Activated CD4-positive, alpha-beta T cell treated with anti-CD3 and anti-CD28 coated beads, Interleukin-2, amount 10 ng/mL, durations not matched to agents 24 days and 14 days (primary cell): Measurements from ENCODE around the gene NOTUM. TPM values are rescaled to one million over a fixed set of nuclear protein-coding genes. Genes with fewer than 3 reads are reported as not detected.

Experiments
- DNase-seq: peaks from one replicate; pipeline ENCODE4 v3.0.0; 2022
- H3K27ac Mint-ChIP-seq: one replicate; pipeline ENCODE4 v1.8.0; 2022; ENCODE audit warnings: mild to moderate bottlenecking, mixed read lengths
- H3K27me3 Mint-ChIP-seq: one replicate; pipeline ENCODE4 v1.8.0; 2022; ENCODE audit warnings: mixed read lengths
- H3K36me3 Mint-ChIP-seq: one replicate; pipeline ENCODE4 v1.8.0; 2022; ENCODE audit warnings: low read depth, mild to moderate bottlenecking, mixed read lengths
- H3K4me1 Mint-ChIP-seq: one replicate; pipeline ENCODE4 v1.8.0; 2021; ENCODE audit warnings: mixed read lengths
- H3K4me3 Mint-ChIP-seq: one replicate; pipeline ENCODE4 v1.8.0; 2022; ENCODE audit warnings: mild to moderate bottlenecking, moderate library complexity, mixed read lengths
- H3K9me3 Mint-ChIP-seq: one replicate; pipeline ENCODE4 v1.8.0; 2021; ENCODE audit warnings: mixed read lengths
- intact Hi-C: fragments of 100-400 bp; cut with micrococcal nuclease; formaldehyde crosslinking; loops from one replicate; pipeline ENCODE4 v1.15.1; 2023
- total RNA-seq: library from RNA; stranded (reverse); gene quantifications from 2 replicates; pipeline ENCODE4 v1.2.3, GENCODE V29; 2022

NOTUM gene
- total RNA-seq, 1 donor from 2014 or later: 1.7 TPM

- intact Hi-C loops: no loop called here
- H3K27me3 Mint-ChIP-seq: no peaks in the 10 kb centered on the region
- H3K4me1 Mint-ChIP-seq: peaks cover 32% of the 10 kb centered on the region
- peak within 1 kb of the TSS; percentile 86 for H3K4me3 Mint-ChIP-seq
- peak within 1 kb of the TSS; percentile 80 for H3K27ac Mint-ChIP-seq
- no peaks in the 10 kb centered on the region for H3K9me3 Mint-ChIP-seq
- peaks cover 41% of the 10 kb centered on the region for H3K36me3 Mint-ChIP-seq
- DNase-seq: peak; percentile 93
These were observed 43.2 kb downstream of the NOTUM start, which contains the start of gene SIRT7 for GRCh38 chr17:81917565-81918332. Gene SIRT7, minus strand, starts transcription at chr17:81918176. Its CDS starts 45 bp downstream, at chr17:81918131.

DNA sequence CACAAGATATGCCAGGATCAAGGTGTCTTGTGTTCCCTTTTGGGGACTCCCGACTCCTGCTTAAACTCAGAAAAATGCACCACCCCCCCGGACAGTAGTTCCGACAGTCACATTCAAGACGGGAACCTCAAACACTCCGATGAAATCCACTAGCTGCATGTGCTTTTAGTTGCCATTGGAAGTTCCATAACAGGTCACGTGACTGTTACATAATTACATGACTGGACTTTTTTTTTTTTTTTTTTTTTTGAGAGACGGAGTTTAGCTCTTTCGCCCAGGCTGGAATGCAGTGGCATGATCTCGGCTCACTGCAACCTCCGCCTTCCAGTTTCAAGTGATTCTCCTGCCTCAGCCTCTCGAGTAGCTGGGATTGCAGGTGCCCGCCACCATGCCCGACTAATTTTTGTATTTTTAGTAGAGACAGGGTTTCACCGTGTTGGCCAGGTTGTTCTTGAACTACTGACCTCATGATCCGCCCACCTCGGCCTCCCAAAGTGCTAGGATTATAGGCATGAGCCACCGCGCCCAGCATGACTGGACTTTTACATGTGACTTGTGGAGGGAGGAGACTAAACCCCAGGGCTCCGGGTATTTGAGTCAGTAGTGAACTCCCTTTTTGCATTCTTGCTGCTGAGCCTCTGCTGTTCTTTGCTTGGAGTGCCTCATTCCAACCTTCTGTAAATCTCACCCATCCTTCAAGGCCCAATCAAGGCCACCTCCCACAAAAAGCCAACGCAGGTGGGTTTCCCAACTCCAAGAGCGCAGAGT lies 44.6 kb downstream of the NOTUM start:
- peaks cover 34% of the 10 kb centered on the region for H3K4me1 Mint-ChIP-seq
- peaks cover 50% of the 10 kb centered on the region for H3K36me3 Mint-ChIP-seq
- no peak for DNase-seq
- no peaks in the 10 kb centered on the region for H3K27me3 Mint-ChIP-seq
- H3K4me3 Mint-ChIP-seq: peak overlapping the region; percentile 86
- H3K9me3 Mint-ChIP-seq: no peaks in the 10 kb centered on the region
- intact Hi-C loops: no loop called here
- H3K27ac Mint-ChIP-seq: peak overlapping the region; percentile 66

DNA sequence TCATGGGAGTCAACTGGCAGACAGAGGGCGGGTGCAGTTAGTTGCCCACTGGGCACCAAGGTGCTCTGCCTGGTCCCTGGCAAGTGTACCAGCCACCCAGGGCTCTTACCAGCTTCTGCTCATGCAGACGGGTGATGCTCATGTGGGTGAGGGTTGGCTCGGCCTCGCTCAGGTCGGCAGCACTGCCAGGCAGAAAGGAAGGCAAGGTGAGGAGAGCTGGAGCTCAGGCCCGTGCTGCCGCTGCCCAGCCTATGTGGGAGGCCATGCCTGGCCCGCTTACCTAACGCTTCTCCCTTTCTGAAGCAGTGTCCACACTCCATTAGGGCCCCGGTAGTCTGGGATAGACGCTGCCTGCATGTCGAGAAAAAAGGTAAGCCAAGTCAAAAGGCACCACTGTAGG lies 45.7 kb downstream of the NOTUM start:
- Mint-ChIP-seq H3K36me3 (peaks cover 46% of the 10 kb centered on the region), H3K4me3 (no peak overlapping the region), H3K27ac (no peak overlapping the region), H3K9me3 (no peaks in the 10 kb centered on the region), H3K27me3 (no peaks in the 10 kb centered on the region), H3K4me1 (peaks cover 33% of the 10 kb centered on the region)
- intact Hi-C loops: no loop called here
- no peak for DNase-seq

DNA sequence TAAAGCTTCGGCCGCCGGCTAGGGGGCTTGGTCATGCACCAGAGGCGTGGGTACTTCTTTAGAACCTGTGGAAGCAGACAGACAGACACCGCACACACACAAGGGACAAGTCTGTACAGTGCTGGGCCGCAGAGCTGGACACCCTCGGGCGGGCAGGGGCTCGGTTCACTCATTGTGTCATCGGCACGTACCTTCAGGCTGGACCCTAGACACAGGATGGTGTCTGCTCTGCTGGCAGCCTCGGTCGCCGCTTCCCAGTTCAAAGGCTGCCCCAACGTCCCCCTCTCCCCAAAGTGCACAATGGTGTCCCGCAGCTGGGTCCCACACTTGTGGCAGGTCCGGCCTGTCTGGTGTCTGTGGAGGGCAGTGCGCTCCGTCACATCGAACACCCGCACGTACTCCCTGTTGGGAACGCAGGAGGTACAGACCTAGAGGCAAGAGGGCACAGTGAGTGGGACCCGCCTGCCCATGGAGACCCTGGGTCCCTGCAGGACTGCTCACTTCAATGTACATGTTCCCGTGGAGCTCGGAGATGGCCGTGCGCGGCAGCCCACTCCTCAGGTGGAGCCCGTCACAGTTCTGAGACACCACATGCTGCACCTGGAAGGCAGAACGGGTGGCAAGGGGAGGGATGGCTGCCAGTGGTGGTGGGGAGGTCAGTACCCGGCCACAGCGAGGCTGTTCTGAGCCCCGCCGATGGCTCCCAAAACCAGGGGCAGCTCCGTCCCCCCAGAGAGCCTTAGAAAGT lies 46.7 kb downstream of the NOTUM start:
- intact Hi-C loops: no loop called here
- H3K4me1 Mint-ChIP-seq: peaks cover 33% of the 10 kb centered on the region
- H3K4me3 Mint-ChIP-seq: no peak overlapping the region
- no peak for DNase-seq
- H3K27me3 Mint-ChIP-seq: no peaks in the 10 kb centered on the region
- H3K9me3 Mint-ChIP-seq: no peaks in the 10 kb centered on the region
- H3K36me3 Mint-ChIP-seq: peaks cover 39% of the 10 kb centered on the region
- no peak overlapping the region for H3K27ac Mint-ChIP-seq

- H3K4me3 Mint-ChIP-seq: no peak overlapping the region
- intact Hi-C loops: no loop called here
- no peaks in the 10 kb centered on the region for H3K27me3 Mint-ChIP-seq
- DNase-seq: no peak
- peaks cover 37% of the 10 kb centered on the region for H3K36me3 Mint-ChIP-seq
- H3K27ac Mint-ChIP-seq: no peak overlapping the region
- H3K9me3 Mint-ChIP-seq: no peaks in the 10 kb centered on the region
- H3K4me1 Mint-ChIP-seq: peaks cover 25% of the 10 kb centered on the region
These were observed 47.4 kb downstream of the NOTUM start for GRCh38 chr17:81913394-81914102.

GRCh38 chr17:81912441-81913309 lies 48.3 kb downstream of the NOTUM start:
- Mint-ChIP-seq H3K36me3 (peaks cover 37% of the 10 kb centered on the region), H3K4me1 (peaks cover 20% of the 10 kb centered on the region), H3K27me3 (no peaks in the 10 kb centered on the region), H3K4me3 (no peak overlapping the region), H3K9me3 (no peaks in the 10 kb centered on the region), H3K27ac (no peak overlapping the region)
- no peak for DNase-seq
- intact Hi-C loops: no loop called here

- H3K4me1 Mint-ChIP-seq: peaks cover 16% of the 10 kb centered on the region
- no peaks in the 10 kb centered on the region for H3K27me3 Mint-ChIP-seq
- peak overlapping the region; percentile 56 for H3K27ac Mint-ChIP-seq
- DNase-seq: no peak
- intact Hi-C loops: loop anchor here (2.0 kb wide), 1 partner anchor 15 kb away; the partner anchor contains the start of gene MAFG
- peaks cover 35% of the 10 kb centered on the region for H3K36me3 Mint-ChIP-seq
- H3K9me3 Mint-ChIP-seq: no peaks in the 10 kb centered on the region
- peak overlapping the region; percentile 72 for H3K4me3 Mint-ChIP-seq
These were observed 49.0 kb downstream of the NOTUM start for GRCh38 chr17:81911969-81912368.

DNA sequence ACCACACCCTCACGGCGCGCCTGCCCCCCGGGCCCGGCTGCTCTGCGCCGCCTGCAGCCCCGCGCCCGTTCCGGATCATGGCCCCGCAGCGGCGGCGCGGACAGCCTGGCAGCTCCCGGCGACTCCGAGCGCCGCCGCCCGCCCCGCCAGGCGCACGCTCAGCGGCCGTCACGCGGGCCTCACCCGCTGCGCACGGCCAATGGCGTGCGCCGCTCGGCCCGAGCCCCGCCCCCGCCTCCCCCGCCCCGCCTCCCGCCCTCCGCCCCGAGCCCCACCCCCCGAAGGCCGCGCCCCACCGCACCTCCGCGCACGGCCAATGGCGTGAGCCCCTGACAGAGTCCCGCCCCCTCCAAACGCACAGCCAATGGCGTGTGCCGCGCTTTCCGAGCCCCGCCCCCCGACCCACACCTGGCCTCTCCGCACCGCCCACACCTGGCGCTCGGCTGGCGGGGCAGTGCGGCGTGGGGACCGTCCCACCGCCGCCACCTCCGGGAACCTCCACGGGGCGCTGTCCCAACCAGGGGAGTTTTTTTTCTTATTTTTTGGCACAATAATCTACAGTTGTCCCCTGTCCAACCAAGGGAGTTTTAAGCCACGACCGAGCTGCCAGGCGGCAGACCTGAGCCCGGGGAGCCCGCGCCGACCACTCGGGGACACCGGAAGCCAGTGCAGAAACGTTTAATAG lies 49.6 kb downstream of the NOTUM start, which contains the start of gene PCYT2:
PCYT2 (minus strand) TSS at position 123 of the 685 bp plus-strand sequence; CDS start at position 79, 44 bp downstream.
- peaks cover 13% of the 10 kb centered on the region for H3K4me1 Mint-ChIP-seq
- DNase-seq: peak; percentile 97
- peaks cover 38% of the 10 kb centered on the region for H3K36me3 Mint-ChIP-seq
- H3K27ac Mint-ChIP-seq: peak within 1 kb of the TSS; percentile 62
- intact Hi-C loops: loop anchor here (2.0 kb wide), 1 partner anchor 15 kb away; the partner anchor contains the start of gene MAFG
- H3K9me3 Mint-ChIP-seq: no peaks in the 10 kb centered on the region
- peak within 1 kb of the TSS; percentile 86 for H3K4me3 Mint-ChIP-seq
- H3K27me3 Mint-ChIP-seq: no peaks in the 10 kb centered on the region

GRCh38 chr17:81910840-81911276 lies 50.1 kb downstream of the NOTUM start:
- intact Hi-C loops: loop anchor here (2.0 kb wide), 1 partner anchor 16 kb away; the partner anchor contains the start of gene MAFG
- peaks cover 10% of the 10 kb centered on the region for H3K4me1 Mint-ChIP-seq
- peak overlapping the region; percentile 62 for H3K27ac Mint-ChIP-seq
- no peaks in the 10 kb centered on the region for H3K9me3 Mint-ChIP-seq
- DNase-seq: no peak
- H3K36me3 Mint-ChIP-seq: peaks cover 34% of the 10 kb centered on the region
- peak overlapping the region; percentile 86 for H3K4me3 Mint-ChIP-seq
- no peaks in the 10 kb centered on the region for H3K27me3 Mint-ChIP-seq

DNA sequence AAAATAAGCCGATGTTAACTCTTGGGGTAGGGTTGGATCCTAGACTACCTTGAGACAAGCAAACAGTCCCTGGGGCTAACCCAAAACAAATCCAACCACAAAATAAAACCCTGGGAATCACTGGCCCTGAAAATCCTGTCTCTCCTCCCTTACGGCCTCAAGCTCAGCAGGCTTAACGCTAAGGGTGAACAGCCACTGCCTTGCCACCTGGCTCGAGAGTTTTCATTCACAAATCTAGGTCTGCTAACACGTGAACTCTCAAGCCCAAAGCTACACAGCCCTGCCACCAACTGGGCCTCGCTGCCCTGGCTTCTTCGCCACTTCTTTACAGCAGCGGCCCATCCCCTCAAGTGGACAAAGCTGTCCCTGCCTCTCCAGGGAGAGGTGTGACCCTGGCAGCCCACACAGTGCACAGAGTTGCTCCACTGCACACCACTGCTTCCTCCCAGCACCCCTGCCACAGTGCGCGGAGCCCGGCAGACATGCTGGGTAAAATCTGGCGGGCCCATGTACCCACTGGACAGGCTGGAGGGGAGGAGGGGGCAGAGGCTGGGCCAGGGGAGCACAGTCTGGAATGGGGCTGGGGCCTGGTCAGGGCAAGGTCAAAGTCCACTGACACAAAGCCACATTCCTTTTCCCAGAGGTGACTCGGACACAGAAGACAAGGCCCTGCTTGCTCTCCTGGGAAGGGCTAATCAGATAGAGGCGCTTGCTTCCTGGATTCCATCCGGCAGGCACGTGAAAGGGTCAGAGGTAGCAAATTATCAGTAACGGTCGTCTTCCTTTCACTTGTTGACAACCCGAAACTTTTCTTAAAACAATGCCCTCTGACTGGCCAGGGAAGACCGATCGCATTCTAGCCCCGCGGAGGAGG lies 50.8 kb downstream of the NOTUM start:
- Mint-ChIP-seq H3K4me1 (peaks cover 8% of the 10 kb centered on the region), H3K9me3 (no peaks in the 10 kb centered on the region), H3K27me3 (no peaks in the 10 kb centered on the region), H3K27ac (peak overlapping the region; percentile 62), H3K36me3 (peaks cover 32% of the 10 kb centered on the region), H3K4me3 (peak overlapping the region; percentile 86)
- intact Hi-C loops: loop anchor here (2.0 kb wide), 1 partner anchor 17 kb away; the partner anchor contains the start of gene MAFG
- no peak for DNase-seq

DNA sequence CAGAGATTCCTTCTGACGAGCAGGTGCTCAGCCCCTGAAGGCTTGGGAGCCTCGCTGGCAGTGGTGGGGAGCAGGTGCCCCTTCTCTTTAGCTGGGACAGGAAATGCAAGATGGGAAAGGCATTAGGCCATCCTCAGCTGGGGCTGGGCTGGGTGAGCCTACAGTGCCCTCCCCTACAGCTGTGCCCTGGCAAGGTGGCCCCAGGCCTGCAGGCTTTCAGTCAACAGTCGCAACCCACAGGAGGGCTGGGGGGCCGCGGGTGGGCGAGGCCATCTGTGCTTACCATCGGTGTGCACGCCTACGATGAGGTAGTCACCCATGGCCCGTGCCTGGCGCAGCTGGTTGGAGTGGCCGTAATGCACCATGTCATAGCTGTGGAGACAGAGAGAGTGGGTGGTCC lies 51.8 kb downstream of the NOTUM start:
- H3K36me3 Mint-ChIP-seq: peaks cover 26% of the 10 kb centered on the region
- H3K4me3 Mint-ChIP-seq: peak overlapping the region; percentile 86
- intact Hi-C loops: no loop called here
- H3K4me1 Mint-ChIP-seq: peaks cover 6% of the 10 kb centered on the region
- H3K27ac Mint-ChIP-seq: no peak overlapping the region
- H3K27me3 Mint-ChIP-seq: no peaks in the 10 kb centered on the region
- H3K9me3 Mint-ChIP-seq: no peaks in the 10 kb centered on the region
- no peak for DNase-seq
